GM12891 (cell line): ENCODE measurements around the gene ST6GAL1. TPM values are rescaled to one million over a fixed set of nuclear protein-coding genes. Genes with fewer than 3 reads are reported as not detected.
"Not testable (repeated sequence)": the region's sequence is repeated elsewhere in the genome, so short reads cannot be mapped to it uniquely, and the experiment has no call there.

Experiments used
- DNase-seq: peaks from one replicate; pipeline ENCODE4 v3.0.0; 2011; ENCODE audit warnings: low spot score; ENCODE audit not compliant: insufficient read length
- FAIRE-seq: peaks from 2 replicates; lab custom pipeline; 2011; peaks lifted over from hg19 to GRCh38; lab: Jason Lieb, UNC
- PAX5 ChIP-seq: IDR thresholded peaks from 2 replicates; pipeline ENCODE4 v1.6.1; 2011; ENCODE audit warnings: low read length, moderate library complexity, mild to moderate bottlenecking; ENCODE audit not compliant: insufficient read depth, severe bottlenecking
- POLR2A ChIP-seq: IDR thresholded peaks from 2 replicates; pipeline ENCODE4 v1.6.1; 2011; ENCODE audit warnings: low read depth, low read length, control low read depth
- POLR2AphosphoS5 ChIP-seq: IDR thresholded peaks from 2 replicates; pipeline ENCODE4 v1.6.1; 2011; ENCODE audit warnings: low read depth, low read length, control low read depth
- POU2F2 ChIP-seq: IDR thresholded peaks from 2 replicates; pipeline ENCODE4 v1.6.1; 2011; ENCODE audit warnings: low read depth, mild to moderate bottlenecking, control low read depth, low read length, moderate library complexity
- SPI1 ChIP-seq: IDR thresholded peaks from 2 replicates; pipeline ENCODE4 v1.6.1; 2011; ENCODE audit warnings: low read depth, low read length, control low read depth
- TAF1 ChIP-seq: IDR thresholded peaks from 2 replicates; pipeline ENCODE4 v1.6.1; 2011; ENCODE audit warnings: low read depth, low read length, control low read depth
- polyA plus RNA-seq: library from polyadenylated mRNA; unstranded; fragments of >200 nt; gene quantifications from one replicate; pipeline ENCODE4 v1.2.1, GENCODE V29; 2012; ENCODE audit warnings: low read depth, missing spikeins, inconsistent platforms; ENCODE audit not compliant: missing spikeins

The ST6GAL1 gene
- 85.5 TPM for polyA plus RNA-seq

GRCh38 chr3:186930143-186930640 lies at the start of gene ST6GAL1:
ST6GAL1 (plus strand) TSS chr3:186930526; CDS start chr3:187042704, 112,178 bp downstream.
- FAIRE-seq (peak; percentile 88), DNase-seq (peak; percentile 65)
- TF ChIP-seq POU2F2 (peak; percentile 96), PAX5 (no peak), POLR2A (peak; percentile 58; the same call in 1 of the 2 replicates), SPI1 (peak; percentile 26; the same call in 1 of the 2 replicates)

- FAIRE-seq, result no peak
- TF ChIP-seq SPI1 (no peak), TAF1 (no peak), POU2F2 (no peak), POLR2AphosphoS5 (no peak), PAX5 (no peak)
- DNase-seq, result no peak
Observed at GRCh38 chr3:186882150-186882524, 48.2 kb upstream of the ST6GAL1 start.

- DNase-seq, result no peak
- TF ChIP-seq POU2F2, result no peak
- no peak for TF ChIP-seq TAF1
- no peak for TF ChIP-seq SPI1
- no peak for TF ChIP-seq POLR2AphosphoS5
- no peak for TF ChIP-seq POLR2A
- no peak for TF ChIP-seq PAX5
- FAIRE-seq, result no peak
Observed at GRCh38 chr3:186882881-186883685, 47.2 kb upstream of the ST6GAL1 start.

- FAIRE-seq (no peak), DNase-seq (no peak)
- no peak for TF ChIP-seq POLR2A
- no peak for TF ChIP-seq PAX5
Observed at GRCh38 chr3:186883686-186884058, 46.7 kb upstream of the ST6GAL1 start.

- not testable (repeated sequence) for DNase-seq, FAIRE-seq
Observed at GRCh38 chr3:186884868-186885267, 45.5 kb upstream of the ST6GAL1 start.

- FAIRE-seq (no peak), DNase-seq (no peak)
- TF ChIP-seq POLR2A, result no peak
- no peak for TF ChIP-seq POU2F2
- TF ChIP-seq TAF1, result no peak
- no peak for TF ChIP-seq SPI1
- no peak for TF ChIP-seq PAX5
- no peak for TF ChIP-seq POLR2AphosphoS5
Observed at GRCh38 chr3:186886202-186886981, 43.9 kb upstream of the ST6GAL1 start.

GRCh38 chr3:186887507-186887938 lies 42.8 kb upstream of the ST6GAL1 start:
- not testable (repeated sequence) for FAIRE-seq, DNase-seq

- DNase-seq (no peak), FAIRE-seq (no peak)
- no peak for TF ChIP-seq PAX5
- TF ChIP-seq TAF1, result no peak
- TF ChIP-seq POU2F2, result no peak
- TF ChIP-seq POLR2AphosphoS5, result no peak
- no peak for TF ChIP-seq SPI1
- no peak for TF ChIP-seq POLR2A
Observed at GRCh38 chr3:186888569-186888968, 41.8 kb upstream of the ST6GAL1 start.

- FAIRE-seq, DNase-seq: not testable (repeated sequence)
Observed at GRCh38 chr3:186889698-186890097, 40.6 kb upstream of the ST6GAL1 start.

- FAIRE-seq (no peak), DNase-seq (no peak)
- TF ChIP-seq PAX5 (no peak), POLR2AphosphoS5 (no peak), POU2F2 (no peak), TAF1 (no peak), POLR2A (no peak), SPI1 (no peak)
Observed at GRCh38 chr3:186890911-186891310, 39.4 kb upstream of the ST6GAL1 start.

GRCh38 chr3:186893071-186893470 lies 37.3 kb upstream of the ST6GAL1 start:
- not testable (repeated sequence) for FAIRE-seq

More at GRCh38 chr3:186893071-186893470, 37.3 kb upstream of the ST6GAL1 start:
- DNase-seq, result not testable (repeated sequence)
